Parietal lobe (tissue), 2 donors: ENCODE data around the gene RELL1. TPM values are rescaled to one million over a fixed set of nuclear protein-coding genes. Genes with fewer than 3 reads are reported as not detected.

ENCODE experiments used
- small RNA-seq: library from RNA; depleted of rRNA; stranded (forward); fragments of <200 nt; gene quantifications from one replicate; pipeline ENCODE3, GENCODE V24; 2014; ENCODE audit warnings: low replicate concordance
- total RNA-seq: library from RNA; depleted of rRNA; stranded (reverse); fragments of >200 nt; gene quantifications from one replicate; pipeline ENCODE4 v1.2.3, GENCODE V29; 2014

RELL1 gene
- 26.6 TPM for total RNA-seq

GRCh38 chr4:37686373-37687193 is at the start of gene RELL1:
Gene RELL1, minus strand, starts transcription at chr4:37686376. Its CDS starts 89 bp downstream, at chr4:37686287.

Small RNAs within 50 kb of the gene (small RNA-seq; reads per million reads assigned to genes)
- not detected for gene RF00019

Other genes starting within 250 kb of the RELL1 start
- gene PGM2, start 140.3 kb upstream of the RELL1 start, total RNA-seq = 18.5 TPM
- 79.2 TPM for gene TBC1D1, start 204.7 kb upstream of the RELL1 start, total RNA-seq